ENCODE data around the gene MUC20.
A peak's percentile ranks its signal among the peaks of the same experiment; 100 is the strongest.
"Not testable (repeated sequence)": the region's sequence is repeated elsewhere in the genome, so short reads cannot be mapped to it uniquely, and the experiment has no call there.

Gene MUC20

GRCh38 chr3:195700319-195700718, 20.5 kb upstream of the MUC20 start:
- no peaks in the 10 kb centered on the region for H3K4me1 Mint-ChIP-seq
- no peak for ATAC-seq
- DNase-seq: no peak
- H3K27me3 Mint-ChIP-seq: no peaks in the 10 kb centered on the region
- H3K4me3 Mint-ChIP-seq: no peak overlapping the region
- no peak overlapping the region for H3K27ac Mint-ChIP-seq
- no peaks in the 10 kb centered on the region for H3K9me3 Mint-ChIP-seq

GRCh38 chr3:195701042-195701915, 19.5 kb upstream of the MUC20 start:
- ATAC-seq (no peak), DNase-seq (peak in 1 of 2 donors; percentile 11)
- no peaks in the 10 kb centered on the region for H3K9me3 Mint-ChIP-seq
- H3K27me3 Mint-ChIP-seq: no peaks in the 10 kb centered on the region
- no peak overlapping the region for H3K4me3 Mint-ChIP-seq
- no peaks in the 10 kb centered on the region for H3K4me1 Mint-ChIP-seq
- no peak overlapping the region for H3K27ac Mint-ChIP-seq

- Mint-ChIP-seq H3K4me3 (no peak overlapping the region), H3K27ac (no peak overlapping the region), H3K27me3 (no peaks in the 10 kb centered on the region), H3K9me3 (no peaks in the 10 kb centered on the region), H3K4me1 (no peaks in the 10 kb centered on the region)
- DNase-seq (no peak), ATAC-seq (no peak)
Observed at GRCh38 chr3:195703776-195704175, 17.0 kb upstream of the MUC20 start.

- H3K27ac Mint-ChIP-seq: peak overlapping the region; percentile 11 to 31
- no peaks in the 10 kb centered on the region for H3K4me1 Mint-ChIP-seq
- H3K9me3 Mint-ChIP-seq: no peaks in the 10 kb centered on the region
- ATAC-seq (no peak), DNase-seq (peak in 1 of 2 donors; percentile 5)
- no peak overlapping the region for H3K4me3 Mint-ChIP-seq
- H3K27me3 Mint-ChIP-seq: no peaks in the 10 kb centered on the region
Observed at GRCh38 chr3:195704433-195704999, 16.3 kb upstream of the MUC20 start.

- no peaks in the 10 kb centered on the region for H3K9me3 Mint-ChIP-seq
- no peaks in the 10 kb centered on the region for H3K4me1 Mint-ChIP-seq
- H3K27me3 Mint-ChIP-seq: no peaks in the 10 kb centered on the region
- no peak overlapping the region for H3K4me3 Mint-ChIP-seq
- ATAC-seq (peak; percentile 33), DNase-seq (peak in 1 of 2 donors; percentile 10)
- peak overlapping the region in 1 of 2 donors; percentile 5 for H3K27ac Mint-ChIP-seq
Observed at GRCh38 chr3:195705081-195705991, 15.4 kb upstream of the MUC20 start.

GRCh38 chr3:195708061-195708460, 12.7 kb upstream of the MUC20 start:
- no peak overlapping the region for H3K4me3 Mint-ChIP-seq
- ATAC-seq: no peak
- H3K27me3 Mint-ChIP-seq: no peaks in the 10 kb centered on the region
- no peak for DNase-seq
- no peak overlapping the region for H3K27ac Mint-ChIP-seq
- no peaks in the 10 kb centered on the region for H3K4me1 Mint-ChIP-seq
- H3K9me3 Mint-ChIP-seq: no peaks in the 10 kb centered on the region

- Mint-ChIP-seq H3K27me3 (no peaks in the 10 kb centered on the region), H3K4me3 (no peak overlapping the region), H3K9me3 (no peaks in the 10 kb centered on the region), H3K4me1 (no peaks in the 10 kb centered on the region), H3K27ac (peak overlapping the region in 1 of 2 donors; percentile 1)
- ATAC-seq (no peak), DNase-seq (peak in 1 of 2 donors; percentile 5)
Observed at GRCh38 chr3:195708626-195709481, 11.9 kb upstream of the MUC20 start.

GRCh38 chr3:195709676-195710085, 11.1 kb upstream of the MUC20 start:
- no peak for DNase-seq
- no peak for ATAC-seq
- H3K4me1 Mint-ChIP-seq: no peaks in the 10 kb centered on the region
- H3K27ac Mint-ChIP-seq: no peak overlapping the region
- no peak overlapping the region for H3K4me3 Mint-ChIP-seq
- H3K9me3 Mint-ChIP-seq: no peaks in the 10 kb centered on the region
- H3K27me3 Mint-ChIP-seq: no peaks in the 10 kb centered on the region

GRCh38 chr3:195710126-195710905, 10.5 kb upstream of the MUC20 start:
- not testable (repeated sequence) for ATAC-seq, H3K27me3 Mint-ChIP-seq, DNase-seq, H3K27ac Mint-ChIP-seq, H3K4me3 Mint-ChIP-seq, H3K4me1 Mint-ChIP-seq, H3K9me3 Mint-ChIP-seq

- not testable (repeated sequence) for ATAC-seq, H3K27me3 Mint-ChIP-seq, H3K9me3 Mint-ChIP-seq, H3K4me1 Mint-ChIP-seq, H3K4me3 Mint-ChIP-seq
- peak overlapping the region in 1 of 2 donors; percentile 19 for H3K27ac Mint-ChIP-seq
- peak in 1 of 2 donors; percentile 20 for DNase-seq
Observed at GRCh38 chr3:195711091-195711812, 9.5 kb upstream of the MUC20 start.

GRCh38 chr3:195711813-195712534, 8.8 kb upstream of the MUC20 start:
- ATAC-seq: peak; percentile 65
- peaks cover 13% of the 10 kb centered on the region for H3K4me1 Mint-ChIP-seq
- H3K9me3 Mint-ChIP-seq: no peaks in the 10 kb centered on the region
- peak in 1 of 2 donors; percentile 39 for DNase-seq
- H3K27ac Mint-ChIP-seq: no peak overlapping the region
- no peaks in the 10 kb centered on the region for H3K27me3 Mint-ChIP-seq
- no peak overlapping the region for H3K4me3 Mint-ChIP-seq

- ATAC-seq: peak; percentile 58
- not testable (repeated sequence) for H3K4me3 Mint-ChIP-seq, DNase-seq
Observed at GRCh38 chr3:195712535-195712910, 8.3 kb upstream of the MUC20 start.

GRCh38 chr3:195713150-195713549, 7.6 kb upstream of the MUC20 start:
- not testable (repeated sequence) for H3K27ac Mint-ChIP-seq, H3K4me3 Mint-ChIP-seq, H3K9me3 Mint-ChIP-seq, ATAC-seq, DNase-seq, H3K27me3 Mint-ChIP-seq
- peaks cover 21% of the 10 kb centered on the region for H3K4me1 Mint-ChIP-seq

More at GRCh38 chr3:195712535-195712910, 8.3 kb upstream of the MUC20 start:
- not testable (repeated sequence) for H3K9me3 Mint-ChIP-seq, H3K27ac Mint-ChIP-seq, H3K27me3 Mint-ChIP-seq
- peaks cover 19% of the 10 kb centered on the region for H3K4me1 Mint-ChIP-seq
